Mesothelial cell of epicardium (in vitro differentiated cells): ENCODE data around the gene TNFSF12. TPM values are rescaled to one million over a fixed set of nuclear protein-coding genes. Genes with fewer than 3 reads are reported as not detected.

Experiments used
- DNase-seq, 2 experiments: peaks; one replicate each; pipeline ENCODE4 v3.0.0; 2021; ENCODE audit warnings: low spot score in 2 of 2; ENCODE audit not compliant: unreplicated experiment in 2 of 2
- H3K27ac Mint-ChIP-seq: 2 replicates; pipeline ENCODE4 v1.8.0; 2021; ENCODE audit warnings: mixed read lengths
- H3K27me3 Mint-ChIP-seq: 2 replicates; pipeline ENCODE4 v1.8.0; 2021; ENCODE audit warnings: low read depth, mixed read lengths
- H3K36me3 Mint-ChIP-seq: 2 replicates; pipeline ENCODE4 v1.8.0; 2021; ENCODE audit warnings: mixed read lengths
- H3K4me1 Mint-ChIP-seq: 2 replicates; pipeline ENCODE4 v1.8.0; 2021; ENCODE audit warnings: mixed read lengths
- H3K4me3 Mint-ChIP-seq: 2 replicates; pipeline ENCODE4 v1.8.0; 2021; ENCODE audit warnings: mild to moderate bottlenecking, moderate library complexity, mixed read lengths
- H3K9me3 Mint-ChIP-seq: 2 replicates; pipeline ENCODE4 v1.8.0; 2021; ENCODE audit warnings: mixed read lengths
- total RNA-seq: library from RNA; stranded (reverse); gene quantifications from 3 replicates; pipeline ENCODE4 v1.2.1, GENCODE V29; 2021
- TF ChIP-seq, protein P1 (sequence below): fragments of 200-600 bp; sonication (generic); IDR thresholded peaks from one replicate; pipeline ENCODE4 v1.5.0; 2021; ENCODE audit warnings: antibody characterized with exemption; ENCODE audit not compliant: unreplicated experiment

The TNFSF12 gene
- total RNA-seq, 1 donor from 2014 or later = 7.6 TPM

GRCh38 chr17:7580604-7581575 is 32.0 kb downstream of the TNFSF12 start:
- no peak for DNase-seq
- Mint-ChIP-seq H3K4me3 (no peak overlapping the region), H3K27ac (peak overlapping the region; percentile 32), H3K9me3 (no peaks in the 10 kb centered on the region), H3K36me3 (peaks cover 33% of the 10 kb centered on the region), H3K27me3 (no peaks in the 10 kb centered on the region), H3K4me1 (peaks cover 43% of the 10 kb centered on the region)
- TF ChIP-seq, protein P1, sequence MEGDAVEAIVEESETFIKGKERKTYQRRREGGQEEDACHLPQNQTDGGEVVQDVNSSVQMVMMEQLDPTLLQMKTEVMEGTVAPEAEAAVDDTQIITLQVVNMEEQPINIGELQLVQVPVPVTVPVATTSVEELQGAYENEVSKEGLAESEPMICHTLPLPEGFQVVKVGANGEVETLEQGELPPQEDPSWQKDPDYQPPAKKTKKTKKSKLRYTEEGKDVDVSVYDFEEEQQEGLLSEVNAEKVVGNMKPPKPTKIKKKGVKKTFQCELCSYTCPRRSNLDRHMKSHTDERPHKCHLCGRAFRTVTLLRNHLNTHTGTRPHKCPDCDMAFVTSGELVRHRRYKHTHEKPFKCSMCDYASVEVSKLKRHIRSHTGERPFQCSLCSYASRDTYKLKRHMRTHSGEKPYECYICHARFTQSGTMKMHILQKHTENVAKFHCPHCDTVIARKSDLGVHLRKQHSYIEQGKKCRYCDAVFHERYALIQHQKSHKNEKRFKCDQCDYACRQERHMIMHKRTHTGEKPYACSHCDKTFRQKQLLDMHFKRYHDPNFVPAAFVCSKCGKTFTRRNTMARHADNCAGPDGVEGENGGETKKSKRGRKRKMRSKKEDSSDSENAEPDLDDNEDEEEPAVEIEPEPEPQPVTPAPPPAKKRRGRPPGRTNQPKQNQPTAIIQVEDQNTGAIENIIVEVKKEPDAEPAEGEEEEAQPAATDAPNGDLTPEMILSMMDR = no peak

DNA sequence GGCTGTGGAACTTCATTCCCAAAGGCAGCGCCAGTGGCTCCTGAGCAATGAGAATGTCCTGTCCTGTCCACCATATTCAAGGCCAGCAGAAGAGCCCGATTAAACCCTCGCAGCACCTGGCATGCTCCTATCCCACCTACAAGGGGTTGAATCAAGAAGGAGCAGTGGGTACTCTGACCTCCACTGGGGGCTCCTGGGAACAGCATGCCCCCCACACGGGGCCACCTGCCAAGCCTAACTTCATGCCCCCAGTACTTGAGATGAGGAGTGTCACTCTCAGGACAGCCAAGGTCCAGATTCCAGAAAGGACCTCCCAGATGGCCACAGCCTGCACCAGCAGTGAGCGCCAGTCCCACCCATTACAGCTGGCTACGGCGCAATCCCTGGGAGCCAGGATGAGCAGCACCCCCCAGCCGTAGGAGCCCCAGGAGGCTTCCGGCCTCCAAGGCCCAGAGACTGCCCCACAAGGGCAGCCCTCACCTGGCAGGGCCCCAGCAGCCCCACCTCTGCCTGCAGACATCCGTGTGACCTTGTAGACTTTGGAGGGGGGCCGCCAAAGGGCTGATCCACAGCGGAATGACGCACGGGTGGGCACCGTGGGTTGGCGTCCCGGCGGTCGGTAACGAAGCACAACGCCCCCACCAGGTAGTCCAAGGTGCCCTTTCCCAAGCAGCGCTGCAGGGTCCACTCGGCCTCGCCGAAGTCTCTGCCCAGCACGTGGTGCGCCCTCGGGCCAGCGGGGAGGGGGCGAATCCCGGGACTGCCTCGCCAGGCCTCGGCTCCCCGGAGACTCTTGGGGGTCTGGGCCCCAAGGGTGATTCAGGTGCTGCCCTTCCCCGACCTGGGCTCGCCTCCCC is 33.8 kb downstream of the TNFSF12 start:
- peak overlapping the region; percentile 98 for H3K4me3 Mint-ChIP-seq
- no peaks in the 10 kb centered on the region for H3K27me3 Mint-ChIP-seq
- DNase-seq = no peak
- H3K36me3 Mint-ChIP-seq = peaks cover 22% of the 10 kb centered on the region
- TF ChIP-seq, protein P1 = no peak
- peak overlapping the region; percentile 73 for H3K27ac Mint-ChIP-seq
- H3K9me3 Mint-ChIP-seq = no peaks in the 10 kb centered on the region
- peaks cover 43% of the 10 kb centered on the region for H3K4me1 Mint-ChIP-seq

DNA sequence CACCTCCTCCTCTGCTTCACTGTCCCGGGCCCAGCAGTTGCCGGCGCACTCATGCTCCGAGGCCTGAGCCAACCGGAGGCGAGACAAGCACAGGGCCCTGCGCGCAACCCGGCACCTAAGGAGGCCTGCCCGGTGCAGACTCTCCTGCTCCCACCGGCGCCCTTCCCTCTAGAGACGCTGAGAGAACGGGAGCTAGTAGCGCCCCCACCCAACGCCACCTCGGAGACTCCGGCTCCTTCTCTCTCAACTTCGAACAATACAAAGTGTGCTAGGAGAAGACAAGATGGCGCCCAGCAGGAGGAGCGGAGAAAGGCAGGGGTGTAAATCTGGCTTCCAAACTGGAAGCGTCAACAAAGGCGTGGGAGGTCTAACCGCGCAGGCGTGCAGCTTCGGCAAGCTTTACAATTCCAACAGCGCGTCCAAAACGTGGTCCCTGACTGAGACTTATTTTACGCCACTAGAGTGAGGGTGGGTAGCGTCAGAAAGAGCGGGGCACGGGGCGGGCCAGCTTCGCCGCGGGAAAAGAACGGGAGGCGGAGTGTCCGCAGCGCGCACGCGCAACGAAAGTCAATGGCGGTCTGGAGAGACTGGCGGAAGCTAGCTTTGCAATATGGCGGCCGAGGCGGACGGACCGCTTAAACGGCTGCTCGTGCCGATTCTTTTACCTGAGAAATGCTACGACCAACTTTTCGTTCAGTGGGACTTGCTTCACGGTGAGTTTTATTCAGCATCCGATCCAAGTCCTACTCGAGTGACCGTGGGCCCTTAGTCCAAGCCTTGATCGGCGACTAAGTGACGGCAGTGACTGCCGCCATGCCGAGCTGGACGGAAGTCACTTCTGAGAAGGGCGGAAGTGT is 34.6 kb downstream of the TNFSF12 start, which contains the start of gene MPDU1:
Gene MPDU1, plus strand, starts transcription at position 600 of the 857 bp plus-strand sequence. Its CDS starts 11 bp downstream, at position 611.
- TF ChIP-seq, protein P1 = no peak
- H3K4me3 Mint-ChIP-seq = peak within 1 kb of the TSS; percentile 98
- no peaks in the 10 kb centered on the region for H3K27me3 Mint-ChIP-seq
- H3K9me3 Mint-ChIP-seq = no peaks in the 10 kb centered on the region
- H3K36me3 Mint-ChIP-seq = peaks cover 15% of the 10 kb centered on the region
- peak within 1 kb of the TSS; percentile 100 for H3K27ac Mint-ChIP-seq
- DNase-seq = peak; percentile 96 to 97
- H3K4me1 Mint-ChIP-seq = peaks cover 48% of the 10 kb centered on the region

DNA sequence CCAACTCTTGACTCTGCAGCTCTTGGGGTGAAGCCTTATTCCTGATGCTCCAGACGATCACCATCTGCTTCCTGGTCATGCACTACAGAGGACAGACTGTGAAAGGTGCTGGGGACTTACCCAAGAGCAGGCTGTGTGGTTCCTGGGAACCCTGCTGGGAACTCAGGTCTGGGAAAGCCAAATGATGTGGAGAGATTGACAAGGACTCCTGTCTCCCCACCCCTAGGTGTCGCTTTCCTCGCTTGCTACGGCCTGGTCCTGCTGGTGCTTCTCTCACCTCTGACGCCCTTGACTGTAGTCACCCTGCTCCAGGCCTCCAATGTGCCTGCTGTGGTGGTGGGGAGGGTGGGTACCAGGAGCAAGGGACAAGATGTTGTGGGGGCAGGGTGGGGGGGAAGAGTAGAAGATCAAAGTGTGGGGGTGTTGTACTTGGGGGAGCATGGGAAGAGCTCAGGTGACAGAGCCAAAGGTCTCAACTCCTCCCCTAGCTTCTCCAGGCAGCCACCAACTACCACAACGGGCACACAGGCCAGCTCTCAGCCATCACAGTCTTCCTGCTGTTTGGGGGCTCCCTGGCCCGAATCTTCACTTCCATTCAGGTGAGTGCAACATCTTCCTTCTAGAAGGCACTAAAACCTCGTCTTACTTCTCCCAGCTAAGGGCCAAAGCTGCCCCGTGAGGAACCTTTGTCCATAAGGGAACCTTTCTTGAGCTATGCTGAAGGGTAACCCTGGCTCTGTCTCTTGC is 38.0 kb downstream of the TNFSF12 start:
- H3K4me3 Mint-ChIP-seq = no peak overlapping the region
- TF ChIP-seq, protein P1 = no peak
- no peak for DNase-seq
- H3K9me3 Mint-ChIP-seq = no peaks in the 10 kb centered on the region
- H3K36me3 Mint-ChIP-seq = peaks cover 14% of the 10 kb centered on the region
- peaks cover 40% of the 10 kb centered on the region for H3K4me1 Mint-ChIP-seq
- no peak overlapping the region for H3K27ac Mint-ChIP-seq
- H3K27me3 Mint-ChIP-seq = no peaks in the 10 kb centered on the region
